ENCODE results near the gene ATOH8.

DNA sequence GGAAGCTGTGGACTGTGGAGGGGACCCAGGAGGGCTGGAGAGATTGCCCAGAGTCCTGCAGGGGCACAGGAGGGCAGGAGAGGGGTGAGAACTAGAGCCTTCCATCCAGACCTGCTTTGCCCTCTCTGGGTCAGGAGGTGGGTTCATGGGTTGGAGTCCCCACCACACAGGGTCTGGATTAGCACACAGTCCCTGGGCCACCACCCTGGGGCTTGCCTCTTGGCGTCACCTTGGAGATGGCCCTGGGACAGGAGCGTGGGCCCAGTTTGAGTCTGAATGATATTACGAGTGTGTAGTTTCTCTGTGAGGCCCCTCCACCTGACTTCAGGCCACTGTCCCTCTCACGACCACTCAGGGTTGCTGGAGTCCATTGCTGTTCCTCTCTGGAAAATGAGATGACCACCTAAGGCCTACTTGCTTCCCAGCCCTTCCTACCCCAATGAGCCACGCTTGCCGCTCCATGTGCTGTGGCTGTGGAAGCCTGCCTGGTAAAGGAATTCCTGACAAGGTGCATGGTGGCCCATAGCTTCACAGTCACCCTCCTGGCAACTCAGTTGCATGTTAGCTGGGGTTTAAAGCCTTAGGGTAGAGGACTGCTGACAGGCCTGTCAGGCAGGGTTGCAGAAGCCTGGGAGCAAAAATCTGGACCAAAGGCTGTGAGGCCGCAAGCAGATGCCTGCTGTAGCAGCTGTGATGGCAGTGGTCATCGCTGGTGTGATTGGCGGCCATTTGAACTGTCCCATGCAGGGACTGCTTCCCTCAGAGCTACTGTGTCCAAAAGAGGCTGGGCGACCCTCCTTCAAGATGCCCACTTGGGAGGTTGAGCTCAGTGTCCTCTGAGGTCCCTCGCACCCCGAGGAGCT, 14.2 kb downstream of the ATOH8 start:
- TF ChIP-seq, protein P1, sequence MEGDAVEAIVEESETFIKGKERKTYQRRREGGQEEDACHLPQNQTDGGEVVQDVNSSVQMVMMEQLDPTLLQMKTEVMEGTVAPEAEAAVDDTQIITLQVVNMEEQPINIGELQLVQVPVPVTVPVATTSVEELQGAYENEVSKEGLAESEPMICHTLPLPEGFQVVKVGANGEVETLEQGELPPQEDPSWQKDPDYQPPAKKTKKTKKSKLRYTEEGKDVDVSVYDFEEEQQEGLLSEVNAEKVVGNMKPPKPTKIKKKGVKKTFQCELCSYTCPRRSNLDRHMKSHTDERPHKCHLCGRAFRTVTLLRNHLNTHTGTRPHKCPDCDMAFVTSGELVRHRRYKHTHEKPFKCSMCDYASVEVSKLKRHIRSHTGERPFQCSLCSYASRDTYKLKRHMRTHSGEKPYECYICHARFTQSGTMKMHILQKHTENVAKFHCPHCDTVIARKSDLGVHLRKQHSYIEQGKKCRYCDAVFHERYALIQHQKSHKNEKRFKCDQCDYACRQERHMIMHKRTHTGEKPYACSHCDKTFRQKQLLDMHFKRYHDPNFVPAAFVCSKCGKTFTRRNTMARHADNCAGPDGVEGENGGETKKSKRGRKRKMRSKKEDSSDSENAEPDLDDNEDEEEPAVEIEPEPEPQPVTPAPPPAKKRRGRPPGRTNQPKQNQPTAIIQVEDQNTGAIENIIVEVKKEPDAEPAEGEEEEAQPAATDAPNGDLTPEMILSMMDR (IDR thresholded peaks at IDR 0.05; ENCODE audit: low read length): no peak
- no peak for TF ChIP-seq EZH2 (IDR thresholded peaks at IDR 0.05; ENCODE audit: borderline replicate concordance, low read length)

Measured in OCI-LY1 (cell line).